Tibial nerve (tissue), 3 donors: ENCODE data around the gene SCGB2B2.

Experiments used
- CTCF ChIP-seq, 5 experiments: fragments of 200-600 bp in 3 of 5; fragments of 450-650 bp in 2 of 5; sonication (generic) in 3 of 5; IDR thresholded peaks; one replicate each; pipeline ENCODE4 v1.5.1; 2016 to 2019; ENCODE audit warnings: antibody characterized with exemption in 5 of 5, mild to moderate bottlenecking in 3 of 5, moderate library complexity in 2 of 5
- POLR2A ChIP-seq, 2 donors: fragments of 450-650 bp; IDR thresholded peaks; one replicate each; pipeline ENCODE4 v1.6.1; 2017; ENCODE audit warnings: antibody characterized with exemption in 2 of 2, mild to moderate bottlenecking in 2 of 2, moderate library complexity in 2 of 2

- TF ChIP-seq CTCF (IDR thresholded peaks at IDR 0.05) (no peak), POLR2A (IDR thresholded peaks at IDR 0.05) (no peak)
Measured at GRCh38 chr19:34651747-34652146, 25.2 kb downstream of the SCGB2B2 start.
